HG03520 (cell line): ENCODE measurements around the gene TMEM134.

Experiments
- ATAC-seq: cut with Tn5 transposase; IDR thresholded peaks from one replicate; pipeline ENCODE4 v1.9.1; 2021; ENCODE audit warnings: mild to moderate bottlenecking, moderate library complexity; ENCODE audit not compliant: unreplicated experiment

The TMEM134 gene

DNA sequence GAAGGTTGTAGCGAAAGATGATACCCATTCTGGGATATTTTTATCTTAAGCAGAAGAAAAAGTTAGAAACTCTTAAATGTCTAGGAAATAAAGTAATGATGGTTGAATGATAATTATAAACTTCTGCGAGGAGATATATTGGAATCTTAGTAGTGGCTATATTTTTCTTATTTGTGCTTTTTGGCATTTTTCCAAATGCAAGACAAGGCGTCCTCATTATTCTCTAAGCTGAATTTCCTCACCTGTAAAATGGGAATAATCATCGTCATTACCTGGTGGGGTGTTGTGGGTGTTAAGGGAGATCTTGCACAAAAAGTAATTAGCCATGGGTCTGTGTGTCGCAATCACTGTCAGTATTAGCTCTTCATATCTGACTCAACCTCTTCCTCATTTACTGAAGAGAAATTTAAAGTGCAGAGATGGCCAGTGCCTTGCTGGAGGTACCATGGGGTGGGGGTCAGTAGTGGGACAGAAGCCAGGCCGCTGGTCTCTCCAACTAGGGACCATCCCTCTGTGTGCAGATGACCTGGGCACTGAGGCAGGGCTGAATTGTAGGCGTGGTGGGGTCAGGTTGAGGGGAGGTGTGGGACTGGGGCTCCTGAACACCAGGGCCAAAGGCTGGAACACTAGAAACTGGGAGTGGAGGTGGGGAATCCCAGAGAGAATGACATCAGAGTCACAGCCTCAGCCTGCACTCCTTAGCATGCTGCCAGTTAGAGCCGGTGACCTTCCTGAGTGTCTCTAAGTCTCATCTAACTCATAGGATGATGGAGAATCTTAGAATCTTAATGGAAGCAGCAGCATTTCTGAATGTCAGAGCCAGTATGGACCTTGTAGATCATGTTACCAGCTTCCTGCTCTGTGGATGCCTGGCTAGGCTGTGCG, 32.0 kb upstream of the TMEM134 start:
- ATAC-seq: no peak

DNA sequence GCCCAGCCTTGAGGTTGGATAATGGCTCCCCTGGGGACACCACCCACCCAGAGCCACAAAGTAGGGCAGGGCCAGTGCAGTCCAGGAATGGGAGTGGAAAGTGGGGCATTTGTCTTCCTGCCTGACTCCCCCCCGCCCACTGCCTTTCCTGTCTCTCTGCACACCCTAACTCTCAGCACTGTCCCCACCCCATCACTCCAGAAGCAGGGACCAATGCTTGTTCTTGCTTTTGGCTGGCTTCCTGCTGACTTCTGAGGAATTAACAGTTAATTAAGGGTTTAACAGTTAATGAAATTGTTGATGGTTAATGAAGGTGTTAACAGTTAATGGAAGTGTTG, 31.4 kb upstream of the TMEM134 start:
- ATAC-seq: no peak

DNA sequence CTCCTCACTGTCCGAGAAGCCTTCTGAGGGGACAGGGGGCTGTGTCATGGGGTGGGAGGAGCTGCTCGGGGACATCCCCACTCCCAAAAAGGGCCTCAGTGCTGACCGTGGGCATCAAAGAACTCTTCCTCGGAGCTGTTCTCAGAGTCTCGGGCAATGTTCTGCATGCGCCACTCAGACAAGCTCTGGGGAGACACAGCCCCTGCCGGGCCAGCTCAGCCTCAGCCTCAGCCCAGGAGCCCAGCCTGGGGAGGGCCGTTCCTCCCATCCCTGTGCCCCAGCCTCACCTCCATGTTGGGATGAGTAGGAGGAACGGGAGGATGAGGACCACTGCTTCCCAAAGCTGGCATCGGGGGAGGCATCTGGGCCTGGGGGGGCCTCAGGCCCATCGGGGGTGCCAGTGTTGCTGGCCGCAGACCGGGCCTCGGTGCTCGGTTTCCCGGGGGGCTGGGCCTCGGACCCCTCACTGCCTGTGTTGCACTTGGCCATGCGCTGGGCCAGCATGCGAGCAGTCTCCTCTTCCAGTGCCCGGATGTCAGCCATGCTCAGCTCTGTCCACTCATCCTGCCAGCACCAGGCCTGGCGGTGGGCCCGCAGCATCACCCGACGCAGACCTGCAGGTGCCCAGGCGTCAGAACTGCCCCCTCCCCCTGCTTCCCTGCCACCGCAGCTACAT, 30.9 kb upstream of the TMEM134 start:
- no peak for ATAC-seq

DNA sequence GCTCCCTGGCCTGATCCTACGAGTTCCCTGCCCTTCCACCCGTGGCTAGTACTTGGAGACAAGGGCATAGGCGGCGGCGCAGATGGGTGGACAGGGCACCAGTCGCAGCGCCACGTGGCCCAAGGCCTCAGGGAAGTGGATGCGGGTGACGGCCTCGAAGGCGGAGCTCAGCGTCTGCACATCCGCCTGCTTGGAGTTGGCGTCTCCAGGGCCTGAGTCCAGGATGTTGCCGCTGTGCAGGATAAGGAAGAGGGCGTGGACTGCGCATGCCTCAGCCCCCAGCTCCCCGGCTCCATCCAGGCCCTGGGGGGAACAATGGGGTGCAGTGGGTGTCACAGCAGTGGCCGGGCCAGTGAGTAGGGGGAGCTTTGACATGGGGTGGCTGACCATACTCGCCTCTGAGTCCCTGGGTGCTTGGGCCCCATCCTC, 29.5 kb upstream of the TMEM134 start:
- ATAC-seq: no peak

DNA sequence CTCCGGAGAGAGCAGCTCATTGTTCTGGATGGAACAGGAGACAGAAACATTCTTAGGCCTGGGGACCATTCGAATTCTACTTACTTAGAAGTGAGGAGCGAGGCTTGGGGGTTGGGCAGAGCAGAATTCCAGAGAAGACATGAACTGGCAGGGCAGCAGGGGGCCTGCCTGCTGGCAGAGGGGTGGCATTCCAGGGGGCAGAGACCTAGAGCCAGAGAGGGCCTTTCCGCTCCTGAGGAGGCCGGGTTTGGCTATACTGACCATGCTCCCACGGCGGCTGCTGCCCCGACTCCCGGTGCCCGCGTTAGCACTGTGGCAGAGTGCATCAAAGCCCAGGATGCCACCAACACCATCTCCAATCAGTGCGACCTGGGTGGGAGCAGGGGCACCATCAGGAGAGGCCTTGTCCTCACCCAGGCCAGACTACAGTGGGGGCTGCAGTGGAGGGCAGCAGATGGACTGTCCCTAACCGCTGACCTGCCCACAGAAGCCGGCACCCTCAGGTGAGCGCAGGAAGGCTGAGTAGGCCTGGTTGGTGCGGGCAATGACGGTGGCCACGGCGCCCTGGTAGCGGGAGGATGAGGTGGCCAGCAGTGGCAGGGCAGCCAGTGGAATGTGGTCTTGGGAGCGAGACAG, 28.7 kb upstream of the TMEM134 start:
- no peak for ATAC-seq

DNA sequence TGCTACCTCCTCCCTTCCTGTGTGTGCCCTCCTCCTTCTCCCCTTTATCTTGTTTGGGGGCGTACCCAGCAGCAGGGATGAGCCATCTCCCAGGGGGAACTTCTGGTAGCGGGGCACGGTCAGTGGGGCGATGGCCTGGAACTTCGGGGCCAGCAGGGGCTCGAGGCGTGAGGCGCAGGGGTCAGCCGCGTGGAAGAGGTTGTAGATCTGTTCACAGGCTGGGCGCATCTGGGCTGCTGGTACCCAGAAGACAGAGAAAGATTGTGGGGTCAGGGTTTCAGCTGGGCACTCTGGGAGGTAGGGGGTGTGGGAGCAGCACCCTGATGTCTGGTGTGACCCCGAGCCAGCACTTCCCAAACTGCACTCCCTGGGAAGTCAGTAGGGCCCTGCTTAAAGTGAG, 27.1 kb upstream of the TMEM134 start:
- no peak for ATAC-seq

DNA sequence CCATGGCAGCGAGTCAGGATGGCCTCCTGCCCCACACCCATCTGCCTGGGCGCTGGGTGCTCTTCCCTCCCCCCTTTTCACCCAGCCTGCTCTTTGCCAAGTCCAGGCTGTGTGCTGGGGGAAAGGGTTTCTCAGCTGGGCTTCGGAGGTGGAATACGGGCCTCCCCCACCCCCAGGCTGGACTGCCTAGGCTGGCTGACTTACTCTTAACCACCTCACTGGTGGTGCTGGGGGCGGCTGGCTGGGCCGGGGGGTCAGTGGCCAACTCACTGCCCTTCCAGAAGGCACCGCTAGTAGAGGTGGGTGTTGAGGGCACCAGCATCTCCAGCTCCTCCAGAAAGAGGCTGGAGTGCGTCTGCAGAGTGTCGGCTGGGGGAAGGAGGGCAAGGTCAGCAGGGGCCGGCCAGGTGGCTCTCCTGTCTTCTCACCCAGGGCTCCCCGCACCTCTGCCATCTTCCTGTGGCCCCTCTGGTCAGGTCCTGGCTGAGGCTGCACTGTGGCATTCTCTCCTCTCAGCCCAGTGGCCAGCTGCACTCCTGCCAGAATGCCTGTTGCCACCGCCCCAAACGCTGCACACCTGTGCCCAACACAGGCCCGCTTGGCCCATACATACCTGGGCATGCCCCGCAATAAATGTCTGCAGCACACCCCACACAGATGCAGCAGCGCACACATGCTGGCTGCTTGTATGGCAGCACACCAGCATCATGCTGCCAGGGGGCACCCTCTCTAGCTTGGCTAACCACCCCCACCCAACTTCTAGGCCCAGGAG, 26.4 kb upstream of the TMEM134 start:
- no peak for ATAC-seq

DNA sequence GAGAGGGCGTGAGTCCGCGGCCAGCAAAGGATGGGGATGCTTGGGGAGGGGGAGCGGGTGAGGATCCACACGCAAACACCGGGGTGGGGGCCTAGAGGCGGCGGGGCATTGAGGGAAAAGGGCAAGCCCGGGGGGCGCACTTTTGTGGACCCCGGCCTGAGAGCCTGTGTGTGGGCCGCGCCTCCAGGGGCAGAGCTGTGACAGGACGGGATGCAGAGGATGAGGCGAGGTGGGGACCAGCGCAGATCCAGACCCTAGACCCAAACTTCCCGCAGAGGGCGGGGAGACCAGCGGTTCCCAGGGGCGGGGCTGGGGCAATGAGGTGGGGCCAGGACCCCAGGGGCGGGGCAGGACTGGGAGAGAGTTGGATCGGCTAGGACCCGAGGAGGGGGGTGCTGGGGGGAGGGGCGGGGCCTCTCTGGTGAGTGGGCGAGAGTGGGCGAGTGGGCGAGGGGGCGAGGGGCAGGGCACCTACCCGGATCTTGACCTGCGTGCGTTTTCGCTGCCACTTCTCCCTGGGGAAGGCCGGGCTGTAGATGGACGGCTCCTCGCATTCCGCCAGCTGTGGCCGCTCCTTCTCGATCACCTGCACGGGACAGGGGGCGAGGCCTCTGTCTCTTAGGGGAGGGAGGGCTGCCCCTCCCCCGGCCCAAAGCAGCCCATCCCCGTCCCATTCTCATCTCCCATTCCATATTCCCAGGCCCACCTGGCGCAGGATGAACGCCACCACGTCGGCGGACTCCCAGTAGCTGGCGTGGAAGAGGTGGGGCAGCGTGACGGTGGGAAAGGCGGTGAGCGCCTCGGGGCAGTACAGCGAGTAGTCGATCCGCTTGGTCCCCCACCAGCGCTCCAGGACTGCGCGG, 25.6 kb upstream of the TMEM134 start:
- no peak for ATAC-seq

DNA sequence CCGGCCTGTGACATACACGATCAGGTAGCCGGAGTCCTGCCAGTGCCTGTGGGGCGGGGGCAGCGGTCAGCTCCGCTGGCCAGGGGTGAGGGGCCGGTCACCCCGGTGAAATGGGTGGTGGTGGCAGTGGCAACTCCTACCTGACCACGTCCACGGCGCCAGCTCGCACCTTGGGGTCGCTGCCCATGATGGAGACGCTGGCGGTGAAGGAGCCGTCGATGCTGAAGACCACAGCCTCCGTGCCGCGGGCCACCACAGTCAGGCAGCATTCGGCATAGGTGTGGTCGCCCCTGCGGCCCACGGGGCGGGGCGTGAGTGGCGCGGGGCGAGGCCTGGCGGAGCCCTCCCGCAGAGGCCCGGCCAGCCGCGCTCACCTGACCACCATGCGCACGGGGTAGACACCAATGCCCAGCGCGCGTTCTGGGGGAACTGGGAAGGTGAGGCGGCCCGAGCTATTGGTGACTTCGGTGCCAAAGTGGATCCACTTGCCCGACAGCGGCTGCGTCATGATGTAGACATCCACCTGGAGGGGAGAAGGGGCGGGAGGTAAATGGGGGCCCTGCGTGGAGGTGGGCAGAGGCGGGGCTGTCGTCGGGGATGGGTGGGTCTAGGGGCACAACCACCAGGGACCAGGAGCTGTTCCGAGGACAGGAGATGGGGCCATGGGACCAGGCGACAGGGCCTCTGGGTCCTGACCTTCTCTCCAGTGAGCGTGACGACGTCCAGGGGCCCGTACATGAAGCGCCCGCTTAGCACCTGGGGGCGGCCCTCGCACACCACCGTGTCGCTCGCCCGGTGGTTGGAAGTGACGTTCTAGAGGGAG, 24.7 kb upstream of the TMEM134 start:
- ATAC-seq: no peak

DNA sequence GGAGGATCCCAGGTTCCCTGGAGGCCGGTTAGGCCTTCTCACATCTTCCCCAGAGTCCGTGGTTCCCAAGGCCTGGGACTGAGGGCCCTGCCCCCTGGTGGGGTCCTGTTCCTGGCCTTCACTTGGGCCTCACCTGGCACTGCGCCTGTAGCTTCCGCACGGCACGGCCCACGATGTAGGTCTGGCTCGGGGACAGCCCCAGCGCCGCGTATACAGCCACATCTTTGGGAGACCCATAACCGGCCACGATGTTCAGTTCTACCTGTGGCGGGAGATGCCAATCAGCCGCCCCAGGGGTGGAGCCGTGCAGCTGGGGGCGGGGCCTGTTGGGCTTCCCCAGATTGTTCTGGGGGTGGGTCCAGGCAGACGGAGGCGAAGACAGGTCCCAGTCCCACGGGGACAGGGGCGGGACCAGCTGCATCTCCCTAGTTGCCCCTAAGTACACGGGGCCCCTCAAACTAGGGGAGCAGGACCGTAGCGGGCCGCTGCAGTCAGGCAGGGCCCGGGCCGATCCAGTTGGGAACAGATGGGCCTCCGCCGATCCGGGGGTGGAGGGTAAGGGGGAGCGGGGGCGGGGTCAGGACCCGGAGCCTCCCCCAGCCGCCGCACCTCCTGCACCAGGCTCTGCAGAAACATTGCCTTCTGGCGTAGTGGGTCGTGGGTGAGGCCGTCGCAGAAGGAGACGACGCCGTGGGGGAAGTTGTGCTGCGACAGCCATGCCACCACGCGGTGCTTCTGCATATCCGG, 23.9 kb upstream of the TMEM134 start:
- no peak for ATAC-seq

DNA sequence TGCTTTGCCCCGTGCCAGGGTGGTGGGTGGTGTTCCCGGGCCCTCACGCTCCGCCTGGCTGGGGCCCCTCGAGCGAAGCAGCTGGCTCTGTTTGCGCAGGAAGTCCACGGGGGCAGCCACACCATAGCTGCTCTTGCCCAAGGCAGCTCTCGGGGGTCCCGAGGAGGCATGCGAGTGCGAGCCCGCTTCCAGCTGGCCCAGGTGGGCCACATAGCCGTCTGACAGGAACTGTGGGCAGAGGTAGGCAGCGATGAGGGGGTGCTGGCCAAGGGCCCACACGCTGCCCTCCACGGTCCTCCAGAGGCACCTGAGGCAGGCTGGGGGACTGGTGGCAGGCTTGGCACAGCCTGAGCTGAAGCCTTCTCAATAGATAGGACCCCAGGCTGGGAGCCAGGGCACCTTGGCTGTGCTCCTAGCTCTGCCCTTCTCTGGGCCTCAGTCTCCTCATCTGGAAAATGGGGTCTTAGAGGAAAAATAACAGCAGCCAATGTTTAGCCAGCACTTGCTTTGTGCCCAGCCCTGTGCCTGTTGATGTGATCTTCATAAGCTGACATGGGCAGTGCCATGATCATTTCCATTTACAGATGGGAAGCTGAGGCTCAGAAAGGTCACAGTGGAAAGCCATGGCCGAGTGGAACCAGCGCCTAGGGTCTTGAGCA, 23.1 kb upstream of the TMEM134 start:
- ATAC-seq: no peak

DNA sequence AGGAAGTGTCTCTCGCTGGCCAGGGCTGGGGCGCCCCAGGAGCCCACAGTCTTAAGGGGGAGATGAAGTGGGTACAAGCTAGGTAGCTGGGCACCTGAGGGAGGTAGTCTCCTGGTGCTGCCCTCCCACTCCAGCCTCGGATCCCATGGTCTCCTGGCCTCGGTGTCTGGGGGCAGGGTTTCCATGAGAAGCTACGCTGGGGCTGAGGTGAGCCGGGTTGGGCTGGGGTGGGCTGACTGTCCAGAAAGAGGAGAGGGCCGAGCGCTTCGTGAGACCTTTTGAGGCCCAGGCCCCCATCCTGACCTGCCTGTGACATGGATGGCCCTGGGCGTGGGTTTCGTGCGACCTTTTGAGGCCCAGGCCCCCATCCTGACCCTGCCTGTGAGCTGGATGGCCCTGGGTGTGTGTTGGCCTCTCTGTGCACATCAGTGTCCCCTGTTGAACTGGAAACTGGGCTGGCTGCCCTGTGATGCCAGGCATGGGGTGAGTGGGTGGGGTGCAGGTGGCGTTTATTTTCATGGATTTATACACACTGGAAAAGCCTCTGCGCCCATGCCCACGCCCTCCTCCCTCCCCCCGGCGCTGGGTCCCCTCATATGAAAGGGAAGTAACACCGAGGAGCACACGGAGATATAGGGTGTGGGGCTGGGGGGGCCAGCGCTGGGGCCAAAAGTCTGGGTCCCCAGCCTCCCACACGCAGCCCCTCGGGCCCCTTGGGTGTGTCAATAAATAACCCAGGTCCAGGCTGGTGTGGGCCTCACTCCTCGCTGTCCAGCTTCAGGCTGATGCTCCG, 22.4 kb upstream of the TMEM134 start:
- ATAC-seq: no peak

DNA sequence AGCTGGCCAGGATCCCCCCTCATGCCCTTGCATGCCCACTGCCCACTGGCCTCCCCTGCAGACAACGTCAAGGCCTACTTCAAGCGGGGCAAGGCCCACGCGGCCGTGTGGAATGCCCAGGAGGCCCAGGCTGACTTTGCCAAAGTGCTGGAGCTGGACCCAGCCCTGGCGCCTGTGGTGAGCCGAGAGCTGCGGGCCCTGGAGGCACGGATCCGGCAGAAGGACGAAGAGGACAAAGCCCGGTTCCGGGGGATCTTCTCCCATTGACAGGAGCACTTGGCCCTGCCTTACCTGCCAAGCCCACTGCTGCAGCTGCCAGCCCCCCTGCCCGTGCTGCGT, 21.6 kb upstream of the TMEM134 start:
- no peak for ATAC-seq

DNA sequence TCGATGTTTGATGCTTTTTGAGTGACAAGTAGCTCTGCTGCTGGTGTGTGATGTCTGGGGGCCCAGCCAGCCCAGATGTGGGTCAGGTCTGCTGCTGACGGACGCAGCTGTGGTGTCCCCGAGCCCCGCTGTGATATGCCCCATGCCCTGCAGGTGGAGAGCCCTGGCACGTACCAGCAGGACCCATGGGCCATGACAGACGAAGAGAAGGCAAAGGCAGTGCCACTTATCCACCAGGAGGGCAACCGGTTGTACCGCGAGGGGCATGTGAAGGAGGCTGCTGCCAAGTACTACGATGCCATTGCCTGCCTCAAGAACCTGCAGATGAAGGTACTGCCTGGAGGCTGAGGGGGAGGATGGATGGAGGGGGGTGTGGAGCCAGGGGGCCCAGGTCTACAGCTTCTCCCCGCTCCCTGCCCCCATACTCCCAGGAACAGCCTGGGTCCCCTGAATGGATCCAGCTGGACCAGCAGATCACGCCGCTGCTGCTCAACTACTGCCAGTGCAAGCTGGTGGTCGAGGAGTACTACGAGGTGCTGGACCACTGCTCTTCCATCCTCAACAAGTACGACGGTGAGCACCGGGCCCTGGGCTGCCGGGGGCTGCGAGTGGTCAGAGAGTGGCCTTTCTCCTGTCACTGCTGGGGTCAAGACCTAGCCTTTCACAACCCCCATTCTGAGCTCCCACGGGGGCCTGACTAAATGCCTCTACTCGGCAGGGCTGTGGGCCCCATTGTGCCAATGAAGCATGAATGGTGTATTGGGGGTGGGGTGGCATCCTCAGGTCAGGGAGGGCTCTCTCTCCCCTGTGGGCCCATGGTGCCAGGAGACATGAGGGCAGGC, 21.1 kb upstream of the TMEM134 start:
- no peak for ATAC-seq

DNA sequence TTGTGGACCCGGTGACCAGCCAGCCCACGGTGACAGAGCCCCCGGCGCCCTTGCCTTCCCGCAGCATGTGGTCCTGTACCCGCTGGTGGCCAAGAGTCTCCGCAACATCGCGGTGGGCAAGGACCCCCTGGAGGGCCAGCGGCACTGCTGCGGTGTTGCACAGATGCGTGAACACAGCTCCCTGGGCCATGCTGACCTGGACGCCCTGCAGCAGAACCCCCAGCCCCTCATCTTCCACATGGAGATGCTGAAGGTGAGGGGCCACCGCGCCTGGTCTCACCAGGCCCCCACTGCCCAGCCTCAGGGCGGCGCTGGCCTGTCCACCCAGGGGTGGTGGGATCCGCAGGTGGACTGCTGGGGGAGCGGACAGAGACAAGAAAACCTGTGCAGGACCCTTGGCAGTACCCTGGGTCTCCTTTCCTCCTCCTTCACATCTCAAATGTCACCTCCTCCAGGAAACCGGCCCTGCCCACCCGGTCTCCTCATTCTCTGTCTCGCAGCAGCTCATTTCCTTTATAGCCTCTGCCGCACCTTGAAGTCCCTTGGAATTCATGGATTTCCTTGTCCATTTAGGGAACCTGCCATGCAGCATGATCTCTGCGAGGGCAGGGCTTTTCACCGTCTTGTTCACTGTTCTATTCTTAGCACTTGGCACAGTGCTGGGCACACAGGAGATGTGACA, 20.3 kb upstream of the TMEM134 start:
- ATAC-seq: no peak
